Gastroesophageal sphincter (tissue), 3 donors: ENCODE results near the gene SGTA.

Source experiments
- POLR2A ChIP-seq, 2 donors: fragments of 450-650 bp; IDR thresholded peaks; one replicate each; pipeline ENCODE4 v1.6.1; 2017; ENCODE audit warnings: antibody characterized with exemption in 2 of 2, mild to moderate bottlenecking in 2 of 2, moderate library complexity in 1 of 2
- POLR2AphosphoS5 ChIP-seq: sonication (generic); formaldehyde crosslinking; IDR thresholded peaks from one replicate; pipeline ENCODE4 v1.6.1; 2017; ENCODE audit warnings: antibody characterized with exemption
- TF ChIP-seq, protein P1 (sequence below), 4 experiments: fragments of 200-600 bp in 2 of 4; fragments of 450-650 bp in 2 of 4; sonication (generic) in 1 of 4; IDR thresholded peaks; one replicate each; pipeline ENCODE4 v1.5.1; 2017 to 2019; ENCODE audit warnings: antibody characterized with exemption in 4 of 4, mild to moderate bottlenecking in 2 of 4, moderate library complexity in 2 of 4

GRCh38 chr19:2736550-2737190, 46.4 kb downstream of the SGTA start:
- TF ChIP-seq, protein P1, sequence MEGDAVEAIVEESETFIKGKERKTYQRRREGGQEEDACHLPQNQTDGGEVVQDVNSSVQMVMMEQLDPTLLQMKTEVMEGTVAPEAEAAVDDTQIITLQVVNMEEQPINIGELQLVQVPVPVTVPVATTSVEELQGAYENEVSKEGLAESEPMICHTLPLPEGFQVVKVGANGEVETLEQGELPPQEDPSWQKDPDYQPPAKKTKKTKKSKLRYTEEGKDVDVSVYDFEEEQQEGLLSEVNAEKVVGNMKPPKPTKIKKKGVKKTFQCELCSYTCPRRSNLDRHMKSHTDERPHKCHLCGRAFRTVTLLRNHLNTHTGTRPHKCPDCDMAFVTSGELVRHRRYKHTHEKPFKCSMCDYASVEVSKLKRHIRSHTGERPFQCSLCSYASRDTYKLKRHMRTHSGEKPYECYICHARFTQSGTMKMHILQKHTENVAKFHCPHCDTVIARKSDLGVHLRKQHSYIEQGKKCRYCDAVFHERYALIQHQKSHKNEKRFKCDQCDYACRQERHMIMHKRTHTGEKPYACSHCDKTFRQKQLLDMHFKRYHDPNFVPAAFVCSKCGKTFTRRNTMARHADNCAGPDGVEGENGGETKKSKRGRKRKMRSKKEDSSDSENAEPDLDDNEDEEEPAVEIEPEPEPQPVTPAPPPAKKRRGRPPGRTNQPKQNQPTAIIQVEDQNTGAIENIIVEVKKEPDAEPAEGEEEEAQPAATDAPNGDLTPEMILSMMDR (IDR thresholded peaks at IDR 0.05) = no peak
- TF ChIP-seq POLR2AphosphoS5 (no peak), POLR2A (IDR thresholded peaks at IDR 0.05) (no peak)
